Left ventricle myocardium superior (tissue), 1 donor: ENCODE data around the gene PCDHB10. TPM values are rescaled to one million over a fixed set of nuclear protein-coding genes. Genes with fewer than 3 reads are reported as not detected.
"Not testable (repeated sequence)": the region's sequence is repeated elsewhere in the genome, so short reads cannot be mapped to it uniquely, and the experiment has no call there.

Experiments
- ATAC-seq: fragments of 200-7000 bp; cut with Tn5 transposase; one replicate; pipeline ENCODE4 v1.9.1; 2020; ENCODE audit warnings: mild to moderate bottlenecking, moderate library complexity
- DNase-seq: peaks from one replicate; pipeline ENCODE4 v3.0.0-alpha.2; 2020
- intact Hi-C: fragments of 100-400 bp; cut with micrococcal nuclease; formaldehyde crosslinking; loops from one replicate; pipeline ENCODE4 v1.11.0; 2022
- total RNA-seq: library from RNA; stranded (reverse); fragmentation: NEBNext Ultra II Directional; extraction: Animal tissue kit (Norgen Biotek cat#: 25700); gene quantifications from one replicate; pipeline ENCODE4 v1.2.1, GENCODE V29; 2021
- donor health status: DM: no; HTN: yes; CAD: no; lungs with severe emphysema.

Gene PCDHB10
- total RNA-seq, 1 donor from 2014 or later, result 0.64 TPM

GRCh38 chr5:141224844-141225243 is 32.7 kb downstream of the PCDHB10 start:
- ATAC-seq, DNase-seq, intact Hi-C loops: not testable (repeated sequence)

GRCh38 chr5:141225421-141225820 is 33.3 kb downstream of the PCDHB10 start:
- intact Hi-C loops, DNase-seq, ATAC-seq: not testable (repeated sequence)

GRCh38 chr5:141234109-141234667 is 42.0 kb downstream of the PCDHB10 start:
- intact Hi-C loops, result no loop called here
- no peak for DNase-seq
- ATAC-seq, result no peak

- intact Hi-C loops, ATAC-seq, DNase-seq: not testable (repeated sequence)
These were observed 43.8 kb downstream of the PCDHB10 start for GRCh38 chr5:141235922-141236321.

- intact Hi-C loops, result no loop called here
- DNase-seq (no peak), ATAC-seq (no peak)
These were observed 44.6 kb downstream of the PCDHB10 start for GRCh38 chr5:141236516-141237313.

GRCh38 chr5:141241496-141241895 is 49.3 kb downstream of the PCDHB10 start:
- intact Hi-C loops, result no loop called here
- no peak for ATAC-seq

More at GRCh38 chr5:141241496-141241895, 49.3 kb downstream of the PCDHB10 start:
- no peak for DNase-seq

Other genes starting within 250 kb of the PCDHB10 start
- gene PCDHAC2, start 225.9 kb upstream of the PCDHB10 start, total RNA-seq, result 0.10 TPM
- not detected for gene PCDHB1, start 141.0 kb upstream of the PCDHB10 start, total RNA-seq
- 2.2 TPM for gene PCDHB2, start 97.7 kb upstream of the PCDHB10 start, total RNA-seq
- 0.99 TPM for gene PCDHB3, start 91.9 kb upstream of the PCDHB10 start, total RNA-seq
- 1.5 TPM for gene PCDHB4, start 70.5 kb upstream of the PCDHB10 start, total RNA-seq
- gene PCDHB5, start 57.1 kb upstream of the PCDHB10 start, total RNA-seq, result 3.1 TPM
- 0.32 TPM for gene PCDHB6, start 42.3 kb upstream of the PCDHB10 start, total RNA-seq
- 0.77 TPM for gene PCDHB7, start 19.7 kb upstream of the PCDHB10 start, total RNA-seq
- gene PCDHB8, start 14.6 kb upstream of the PCDHB10 start, total RNA-seq, result 1.8 TPM
- gene PCDHB16, start 10.0 kb upstream of the PCDHB10 start, total RNA-seq, result 2.7 TPM
- 0.59 TPM for gene PCDHB9, start 5.2 kb upstream of the PCDHB10 start, total RNA-seq
- 0.74 TPM for gene PCDHB11, start 7.3 kb downstream of the PCDHB10 start, total RNA-seq
- 1.3 TPM for gene PCDHB12, start 16.4 kb downstream of the PCDHB10 start, total RNA-seq
- 1.7 TPM for gene PCDHB13, start 21.6 kb downstream of the PCDHB10 start, total RNA-seq
- gene PCDHB14, start 31.0 kb downstream of the PCDHB10 start, total RNA-seq, result 2.5 TPM
- gene PCDHB15, start 53.0 kb downstream of the PCDHB10 start, total RNA-seq, result 2.6 TPM
- not detected for gene SLC25A2, start 111.7 kb downstream of the PCDHB10 start, total RNA-seq
- 106 TPM for gene TAF7, start 128.4 kb downstream of the PCDHB10 start, total RNA-seq
- gene PCDHGA1, start 138.2 kb downstream of the PCDHB10 start, total RNA-seq, result 3.0 TPM
- gene PCDHGA2, start 146.4 kb downstream of the PCDHB10 start, total RNA-seq, result 6.0 TPM
- 12.1 TPM for gene PCDHGA3, start 151.5 kb downstream of the PCDHB10 start, total RNA-seq
- 7.1 TPM for gene PCDHGB1, start 157.7 kb downstream of the PCDHB10 start, total RNA-seq
- gene PCDHGA4, start 162.7 kb downstream of the PCDHB10 start, total RNA-seq, result 8.4 TPM
- gene PCDHGB2, start 167.6 kb downstream of the PCDHB10 start, total RNA-seq, result 8.7 TPM
- 5.3 TPM for gene PCDHGA5, start 171.8 kb downstream of the PCDHB10 start, total RNA-seq
- 7.2 TPM for gene PCDHGB3, start 177.9 kb downstream of the PCDHB10 start, total RNA-seq
- 5.7 TPM for gene PCDHGA6, start 181.5 kb downstream of the PCDHB10 start, total RNA-seq
- 7.0 TPM for gene PCDHGA7, start 190.4 kb downstream of the PCDHB10 start, total RNA-seq
- 5.4 TPM for gene PCDHGB4, start 195.3 kb downstream of the PCDHB10 start, total RNA-seq
- gene PCDHGA8, start 200.3 kb downstream of the PCDHB10 start, total RNA-seq, result 9.1 TPM
- gene PCDHGB5, start 205.6 kb downstream of the PCDHB10 start, total RNA-seq, result 6.4 TPM
- 4.5 TPM for gene PCDHGA9, start 210.4 kb downstream of the PCDHB10 start, total RNA-seq
- 4.7 TPM for gene PCDHGB6, start 215.7 kb downstream of the PCDHB10 start, total RNA-seq
- gene PCDHGA10, start 220.6 kb downstream of the PCDHB10 start, total RNA-seq, result 5.3 TPM
- gene PCDHGB7, start 225.3 kb downstream of the PCDHB10 start, total RNA-seq, result 8.8 TPM
- gene PCDHGA11, start 228.7 kb downstream of the PCDHB10 start, total RNA-seq, result 5.0 TPM
- 5.1 TPM for gene PCDHGA12, start 238.2 kb downstream of the PCDHB10 start, total RNA-seq